ENCODE results near the gene ABHD12.

Gene ABHD12

DNA sequence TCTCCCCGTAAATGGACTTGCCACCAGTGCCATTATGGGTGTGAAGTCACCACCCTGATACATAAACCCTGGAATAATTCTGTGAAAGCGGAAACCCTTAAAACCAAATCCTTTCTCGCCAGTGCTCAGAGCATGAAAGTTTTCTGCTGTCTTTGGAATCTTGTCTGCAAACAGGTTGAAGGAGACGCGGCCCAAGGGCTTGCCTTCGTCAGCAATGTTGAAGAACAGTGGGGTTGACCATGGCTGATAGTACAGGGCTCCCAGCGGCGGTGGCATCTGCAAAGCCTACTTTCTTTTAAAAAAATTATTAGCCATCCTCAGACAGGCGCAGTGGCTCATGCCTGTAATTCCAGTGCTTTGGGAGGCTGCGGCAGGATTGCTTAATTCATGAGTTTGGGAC, 22.1 kb downstream of the ABHD12 start:
- DNase-seq (ENCODE audit: low read depth in 1 of 2, low spot score in 1 of 2), result no peak
- H3K4me3 ChIP-seq (replicated peaks; ENCODE audit: insufficient read depth, low read length), result no peak overlapping the region
- TF ChIP-seq GABPA (IDR thresholded peaks at IDR 0.05; ENCODE audit: low read depth), result no peak
- TF ChIP-seq, protein P1, sequence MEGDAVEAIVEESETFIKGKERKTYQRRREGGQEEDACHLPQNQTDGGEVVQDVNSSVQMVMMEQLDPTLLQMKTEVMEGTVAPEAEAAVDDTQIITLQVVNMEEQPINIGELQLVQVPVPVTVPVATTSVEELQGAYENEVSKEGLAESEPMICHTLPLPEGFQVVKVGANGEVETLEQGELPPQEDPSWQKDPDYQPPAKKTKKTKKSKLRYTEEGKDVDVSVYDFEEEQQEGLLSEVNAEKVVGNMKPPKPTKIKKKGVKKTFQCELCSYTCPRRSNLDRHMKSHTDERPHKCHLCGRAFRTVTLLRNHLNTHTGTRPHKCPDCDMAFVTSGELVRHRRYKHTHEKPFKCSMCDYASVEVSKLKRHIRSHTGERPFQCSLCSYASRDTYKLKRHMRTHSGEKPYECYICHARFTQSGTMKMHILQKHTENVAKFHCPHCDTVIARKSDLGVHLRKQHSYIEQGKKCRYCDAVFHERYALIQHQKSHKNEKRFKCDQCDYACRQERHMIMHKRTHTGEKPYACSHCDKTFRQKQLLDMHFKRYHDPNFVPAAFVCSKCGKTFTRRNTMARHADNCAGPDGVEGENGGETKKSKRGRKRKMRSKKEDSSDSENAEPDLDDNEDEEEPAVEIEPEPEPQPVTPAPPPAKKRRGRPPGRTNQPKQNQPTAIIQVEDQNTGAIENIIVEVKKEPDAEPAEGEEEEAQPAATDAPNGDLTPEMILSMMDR (IDR thresholded peaks at IDR 0.05; ENCODE audit: insufficient read depth, low read length), result no peak
- TF ChIP-seq SPI1 (IDR thresholded peaks at IDR 0.05; ENCODE audit: borderline replicate concordance, low read depth), result no peak
- TF ChIP-seq, protein P2, sequence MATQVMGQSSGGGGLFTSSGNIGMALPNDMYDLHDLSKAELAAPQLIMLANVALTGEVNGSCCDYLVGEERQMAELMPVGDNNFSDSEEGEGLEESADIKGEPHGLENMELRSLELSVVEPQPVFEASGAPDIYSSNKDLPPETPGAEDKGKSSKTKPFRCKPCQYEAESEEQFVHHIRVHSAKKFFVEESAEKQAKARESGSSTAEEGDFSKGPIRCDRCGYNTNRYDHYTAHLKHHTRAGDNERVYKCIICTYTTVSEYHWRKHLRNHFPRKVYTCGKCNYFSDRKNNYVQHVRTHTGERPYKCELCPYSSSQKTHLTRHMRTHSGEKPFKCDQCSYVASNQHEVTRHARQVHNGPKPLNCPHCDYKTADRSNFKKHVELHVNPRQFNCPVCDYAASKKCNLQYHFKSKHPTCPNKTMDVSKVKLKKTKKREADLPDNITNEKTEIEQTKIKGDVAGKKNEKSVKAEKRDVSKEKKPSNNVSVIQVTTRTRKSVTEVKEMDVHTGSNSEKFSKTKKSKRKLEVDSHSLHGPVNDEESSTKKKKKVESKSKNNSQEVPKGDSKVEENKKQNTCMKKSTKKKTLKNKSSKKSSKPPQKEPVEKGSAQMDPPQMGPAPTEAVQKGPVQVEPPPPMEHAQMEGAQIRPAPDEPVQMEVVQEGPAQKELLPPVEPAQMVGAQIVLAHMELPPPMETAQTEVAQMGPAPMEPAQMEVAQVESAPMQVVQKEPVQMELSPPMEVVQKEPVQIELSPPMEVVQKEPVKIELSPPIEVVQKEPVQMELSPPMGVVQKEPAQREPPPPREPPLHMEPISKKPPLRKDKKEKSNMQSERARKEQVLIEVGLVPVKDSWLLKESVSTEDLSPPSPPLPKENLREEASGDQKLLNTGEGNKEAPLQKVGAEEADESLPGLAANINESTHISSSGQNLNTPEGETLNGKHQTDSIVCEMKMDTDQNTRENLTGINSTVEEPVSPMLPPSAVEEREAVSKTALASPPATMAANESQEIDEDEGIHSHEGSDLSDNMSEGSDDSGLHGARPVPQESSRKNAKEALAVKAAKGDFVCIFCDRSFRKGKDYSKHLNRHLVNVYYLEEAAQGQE (IDR thresholded peaks at IDR 0.05; ENCODE audit: insufficient replicate concordance, low read depth), result no peak
- no peak for TF ChIP-seq POLR2AphosphoS5 (IDR thresholded peaks at IDR 0.05; ENCODE audit: low read depth)
- H3K27me3 ChIP-seq (ENCODE audit: insufficient read depth, poor library complexity, severe bottlenecking), result no peaks in the 10 kb centered on the region
- H3K27ac ChIP-seq (replicated peaks), result no peak overlapping the region

DNA sequence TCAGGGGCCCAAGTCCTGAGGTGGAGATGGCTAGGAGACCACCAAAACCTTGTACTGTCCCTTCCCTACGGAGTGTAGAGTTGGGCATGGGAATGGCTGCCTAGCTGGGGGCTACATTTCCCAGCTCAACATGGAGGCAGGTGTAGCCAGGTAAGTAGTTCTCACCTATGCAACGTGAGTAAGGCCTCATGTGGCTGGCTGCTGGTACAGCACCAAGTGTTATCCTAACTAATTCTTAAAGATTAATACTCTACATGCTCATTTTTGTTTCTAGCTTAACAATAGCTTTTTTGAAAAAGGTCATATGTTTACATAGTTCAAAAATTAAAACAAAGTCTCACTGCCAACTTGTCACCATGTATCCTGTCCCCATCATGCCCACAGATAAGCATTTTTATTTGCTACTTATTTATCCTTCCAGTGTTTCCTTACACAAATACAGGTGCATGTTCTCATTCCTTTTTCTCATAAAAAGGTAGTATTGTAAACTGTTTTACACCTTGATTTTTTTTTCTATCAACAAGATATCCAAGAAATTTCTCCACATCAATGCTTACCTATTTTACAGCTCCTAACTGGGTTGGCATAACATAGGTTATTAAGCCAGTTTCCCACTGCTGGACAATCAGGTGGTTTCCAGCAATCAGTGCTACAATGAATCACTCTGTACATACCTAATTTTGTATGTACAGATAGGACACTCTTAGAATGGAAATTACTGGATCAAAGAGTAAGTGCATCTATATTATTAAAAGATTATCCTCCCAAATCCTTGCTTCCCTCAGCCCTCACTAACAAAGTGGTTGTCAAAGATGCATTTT, 25.5 kb downstream of the ABHD12 start:
- H3K27ac ChIP-seq (replicated peaks), result no peak overlapping the region
- TF ChIP-seq, protein P2 (IDR thresholded peaks at IDR 0.05; ENCODE audit: insufficient replicate concordance, low read depth), result no peak
- TF ChIP-seq, protein P1 (IDR thresholded peaks at IDR 0.05; ENCODE audit: insufficient read depth, low read length), result no peak
- TF ChIP-seq POLR2AphosphoS5 (IDR thresholded peaks at IDR 0.05; ENCODE audit: low read depth) (no peak), SPI1 (IDR thresholded peaks at IDR 0.05; ENCODE audit: borderline replicate concordance, low read depth) (no peak), GABPA (IDR thresholded peaks at IDR 0.05; ENCODE audit: low read depth) (no peak)
- DNase-seq (ENCODE audit: low read depth in 1 of 2, low spot score in 1 of 2), result no peak
- H3K27me3 ChIP-seq (ENCODE audit: insufficient read depth, poor library complexity, severe bottlenecking), result no peaks in the 10 kb centered on the region
- H3K4me3 ChIP-seq (replicated peaks; ENCODE audit: insufficient read depth, low read length), result no peak overlapping the region

DNA sequence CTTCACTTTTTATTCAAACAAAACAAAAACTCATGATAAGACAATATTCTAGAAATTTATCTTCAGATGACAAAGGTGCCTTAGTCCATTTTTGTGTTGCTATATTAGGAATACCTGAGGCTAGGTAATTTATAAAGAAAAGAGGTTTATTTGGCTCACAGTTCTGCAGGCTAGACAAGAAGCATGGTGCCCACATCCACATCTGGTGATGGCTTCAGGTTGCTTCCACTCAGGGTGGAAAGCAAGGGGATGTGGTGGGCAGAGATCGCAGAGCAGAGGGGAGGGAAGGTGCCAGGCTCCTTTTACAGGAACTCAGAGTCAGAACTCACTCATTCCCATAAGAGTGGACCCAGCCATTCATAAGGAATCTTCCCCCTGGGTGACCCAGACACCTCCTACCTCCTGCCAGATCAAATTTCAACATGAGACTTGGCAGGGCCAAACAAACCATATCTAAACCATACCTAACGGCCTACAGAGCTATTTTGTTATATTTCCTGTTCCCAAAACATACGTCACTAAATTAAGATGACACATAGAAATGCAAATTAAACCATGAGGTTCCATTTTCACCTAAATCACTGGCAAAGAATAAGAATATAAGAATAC, 26.4 kb downstream of the ABHD12 start:
- TF ChIP-seq SPI1 (IDR thresholded peaks at IDR 0.05; ENCODE audit: borderline replicate concordance, low read depth), result no peak
- no peak for TF ChIP-seq GABPA (IDR thresholded peaks at IDR 0.05; ENCODE audit: low read depth)
- TF ChIP-seq, protein P1 (IDR thresholded peaks at IDR 0.05; ENCODE audit: insufficient read depth, low read length), result no peak
- TF ChIP-seq, protein P2 (IDR thresholded peaks at IDR 0.05; ENCODE audit: insufficient replicate concordance, low read depth), result no peak
- TF ChIP-seq POLR2AphosphoS5 (IDR thresholded peaks at IDR 0.05; ENCODE audit: low read depth), result no peak
- no peak overlapping the region for H3K4me3 ChIP-seq (replicated peaks; ENCODE audit: insufficient read depth, low read length)
- DNase-seq (ENCODE audit: low read depth in 1 of 2, low spot score in 1 of 2), result no peak
- no peaks in the 10 kb centered on the region for H3K27me3 ChIP-seq (ENCODE audit: insufficient read depth, poor library complexity, severe bottlenecking)
- H3K27ac ChIP-seq (replicated peaks), result no peak overlapping the region
